Measurements from ENCODE around the gene CDPF1. TPM values are rescaled to one million over a fixed set of nuclear protein-coding genes. Genes with fewer than 3 reads are reported as not detected.
"Not testable (repeated sequence)": the region's sequence is repeated elsewhere in the genome, so short reads cannot be mapped to it uniquely, and the experiment has no call there.

CDPF1 gene
- total RNA-seq, 1 experiment from 2014 or later = 18.1 TPM

GRCh38 chr22:46226577-46226976 is 23.5 kb downstream of the CDPF1 start:
- no peak for DNase-seq (ENCODE audit: low read depth)

DNA sequence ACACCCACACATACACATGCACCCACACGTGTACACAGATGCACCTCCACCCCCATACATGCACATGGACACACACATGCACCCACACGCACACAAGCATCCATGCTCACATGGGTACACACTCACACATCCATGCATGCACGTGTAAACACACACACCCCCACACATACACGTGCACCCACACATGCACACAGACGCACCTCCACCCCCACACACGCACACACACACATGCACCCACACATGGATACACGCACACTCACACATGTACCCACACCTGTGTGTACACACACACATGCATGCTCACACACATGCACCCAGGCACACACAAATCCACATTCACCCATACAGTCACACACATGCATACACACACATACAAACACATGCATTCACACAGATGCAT is 24.5 kb downstream of the CDPF1 start:
- no peak for DNase-seq (ENCODE audit: low read depth)

DNA sequence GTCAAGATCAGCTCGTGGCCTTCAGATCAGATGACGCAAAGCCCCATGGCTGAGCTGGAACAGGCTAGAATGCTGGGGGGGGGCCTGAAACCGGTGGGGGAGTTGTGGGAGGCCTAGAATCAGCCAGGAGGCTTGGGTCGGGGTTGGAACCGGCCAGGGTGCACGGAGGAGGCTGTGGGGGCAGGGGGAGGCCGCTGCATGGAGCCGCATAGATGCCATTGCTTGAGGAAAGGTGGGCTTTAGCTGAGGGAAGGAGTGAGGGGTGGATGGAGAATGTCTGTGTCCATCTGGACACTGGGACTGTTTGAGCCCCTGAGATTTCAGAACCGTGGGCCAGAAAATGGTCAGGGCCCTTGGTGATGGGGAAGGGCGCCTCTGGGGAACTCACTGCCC is 25.2 kb downstream of the CDPF1 start:
- no peak for DNase-seq (ENCODE audit: low read depth)

GRCh38 chr22:46224044-46224897 is 25.8 kb downstream of the CDPF1 start:
- no peak for DNase-seq (ENCODE audit: low read depth)

GRCh38 chr22:46220921-46221320 is 29.2 kb downstream of the CDPF1 start:
- peak; percentile 12 for DNase-seq (ENCODE audit: low read depth)

- DNase-seq (ENCODE audit: low read depth) = no peak
Observed at GRCh38 chr22:46219636-46220035, 30.5 kb downstream of the CDPF1 start.

DNA sequence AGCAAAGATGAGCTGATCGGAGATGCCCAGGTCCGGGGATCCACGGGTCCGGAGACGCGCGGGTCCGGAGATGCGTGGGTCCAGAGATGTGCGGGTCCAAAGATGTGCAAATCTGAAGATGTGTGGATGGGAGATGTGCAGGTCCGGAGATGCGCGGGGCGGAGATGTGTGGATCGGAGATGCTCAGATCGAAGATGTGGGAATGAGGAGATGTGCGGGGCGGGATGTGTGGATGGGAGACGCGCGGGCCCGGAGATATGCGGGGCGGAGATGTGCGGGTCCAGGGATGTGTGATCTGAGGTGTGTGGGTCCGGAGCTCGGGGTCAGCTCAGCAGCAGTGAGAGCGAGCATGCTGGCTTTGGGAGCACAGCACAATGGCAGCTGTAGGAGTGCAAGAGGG is 35.5 kb downstream of the CDPF1 start:
- DNase-seq (ENCODE audit: low read depth) = no peak

GRCh38 chr22:46214149-46214548 is 35.9 kb downstream of the CDPF1 start:
- DNase-seq (ENCODE audit: low read depth) = no peak

- peak; percentile 20 for DNase-seq (ENCODE audit: low read depth)
Observed at GRCh38 chr22:46213052-46213451, 37.0 kb downstream of the CDPF1 start.

DNA sequence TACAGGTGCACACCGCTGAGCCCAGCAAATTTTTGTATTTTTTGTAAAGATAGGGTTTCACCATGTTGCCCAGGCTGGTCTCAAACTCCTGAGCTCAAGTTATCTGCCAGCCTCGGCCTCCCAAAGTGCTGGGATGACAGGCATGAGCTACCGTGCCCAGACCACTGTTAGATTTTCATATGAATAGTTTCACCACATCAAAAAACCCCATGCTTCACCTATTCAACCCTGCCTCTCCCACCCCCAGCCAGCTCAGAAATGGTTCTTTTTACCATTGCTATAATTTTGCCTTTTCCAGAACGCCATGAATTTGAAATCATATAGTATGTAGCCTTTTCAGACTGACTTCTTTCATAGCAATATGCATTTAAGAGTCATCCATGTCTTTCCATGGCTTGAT is 37.9 kb downstream of the CDPF1 start:
- no peak for DNase-seq (ENCODE audit: low read depth)

- DNase-seq (ENCODE audit: low read depth) = no peak
Observed at GRCh38 chr22:46209262-46209661, 40.8 kb downstream of the CDPF1 start.

DNA sequence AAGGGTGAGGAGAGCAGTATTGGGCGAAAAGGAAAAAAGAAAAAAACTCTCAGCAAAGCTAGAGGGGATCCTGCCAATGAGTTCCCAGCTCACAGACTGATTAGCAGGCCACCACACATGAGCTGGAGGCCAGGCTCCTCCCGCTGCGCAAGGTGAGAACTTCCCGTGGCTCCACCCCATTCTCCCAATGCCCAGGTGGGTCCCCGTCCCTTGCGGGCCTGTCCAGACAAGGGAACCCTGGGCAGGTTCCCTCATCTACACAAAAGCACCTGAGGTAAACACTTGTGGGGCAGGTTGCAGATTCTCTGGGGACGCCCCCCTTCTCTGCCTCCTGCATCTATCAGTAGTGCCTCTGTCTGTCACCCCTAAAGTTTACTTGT is 46.5 kb downstream of the CDPF1 start:
- DNase-seq (ENCODE audit: low read depth) = no peak

DNA sequence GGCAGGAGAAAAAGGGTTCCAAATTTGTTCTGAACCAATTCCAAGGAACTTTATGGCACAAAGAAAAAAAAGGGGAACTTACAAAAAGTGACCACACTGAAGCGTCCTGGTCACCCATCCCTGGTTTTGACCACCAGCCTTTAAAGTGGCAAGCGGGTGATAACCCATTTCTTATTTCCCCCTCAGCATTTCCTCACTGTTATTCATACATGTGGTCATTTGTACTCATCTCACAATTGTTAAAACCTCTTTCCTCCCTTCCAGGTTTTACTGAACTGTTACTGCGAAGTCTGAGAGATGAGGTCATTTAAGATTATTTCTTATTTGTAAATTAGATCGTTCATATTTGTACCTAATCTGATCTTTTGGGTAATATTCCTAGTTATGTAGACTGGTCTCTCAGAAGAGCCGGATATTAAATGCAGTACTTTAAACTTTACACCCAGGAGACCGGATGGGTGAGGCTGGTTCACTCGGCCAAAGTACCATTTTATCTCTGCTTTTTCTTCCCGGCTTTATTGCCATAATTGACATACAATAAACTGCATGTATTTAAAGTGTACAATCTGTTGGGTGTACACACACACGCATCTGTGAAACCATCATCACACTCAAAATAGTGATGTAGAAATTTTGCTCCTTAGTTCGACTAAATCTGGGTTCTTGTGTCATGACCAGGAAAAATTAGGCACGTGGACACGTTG is 47.0 kb downstream of the CDPF1 start:
- no peak for DNase-seq (ENCODE audit: low read depth)

DNA sequence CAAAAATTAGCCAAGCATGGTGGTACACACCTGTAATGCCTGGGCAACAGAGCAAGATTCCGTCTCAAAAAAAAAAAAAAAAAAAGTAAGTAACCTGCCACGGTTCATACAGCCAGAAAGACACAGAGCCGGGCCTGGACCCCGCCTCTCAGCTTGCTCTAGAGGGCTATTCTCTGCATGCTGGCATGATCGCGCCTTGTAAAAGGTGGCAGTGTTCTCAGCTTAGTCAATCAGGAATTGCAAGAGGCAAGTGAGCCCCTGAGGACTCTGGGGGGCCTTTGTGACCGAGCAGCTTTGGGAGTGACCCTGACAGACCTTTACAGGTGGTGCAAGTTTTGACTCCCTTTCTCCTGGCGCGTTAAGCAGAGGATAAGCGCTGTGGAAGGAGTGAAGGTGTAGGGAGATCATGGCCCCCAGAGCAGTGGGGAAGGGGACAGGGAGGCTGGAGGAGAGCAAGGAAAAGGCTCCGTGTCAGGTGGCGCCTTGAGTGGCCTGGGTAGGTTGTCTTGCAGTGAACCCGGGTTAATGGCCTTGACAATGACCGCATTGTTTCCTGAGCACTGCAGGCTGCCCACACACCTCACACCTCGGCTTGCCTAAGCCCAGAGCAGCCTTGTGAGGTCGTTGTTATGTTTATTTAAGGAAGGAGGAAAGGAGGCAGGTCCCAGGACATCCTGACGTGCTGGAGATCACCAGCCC is 48.9 kb downstream of the CDPF1 start:
- DNase-seq (ENCODE audit: low read depth) = no peak

DNA sequence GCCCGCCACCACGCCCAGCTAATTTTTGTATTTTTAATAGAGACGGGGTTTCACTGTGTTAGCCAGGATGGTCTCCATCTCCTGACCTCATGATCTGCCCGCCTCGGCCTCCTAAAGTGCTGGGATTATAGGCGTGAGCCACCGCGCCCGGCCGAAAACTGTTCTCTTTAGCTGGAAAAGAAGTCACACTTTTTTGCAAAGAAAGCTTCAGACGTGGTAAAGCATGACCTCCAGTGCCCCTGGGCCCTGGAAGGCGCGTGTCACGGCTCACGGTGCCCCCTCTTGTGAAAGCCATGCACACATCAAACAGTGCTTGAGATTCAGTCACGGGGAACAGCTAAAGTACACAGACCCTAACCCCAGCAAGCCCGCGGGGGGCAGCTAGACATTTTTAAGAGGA is 51.3 kb downstream of the CDPF1 start:
- not testable (repeated sequence) for DNase-seq (ENCODE audit: low read depth)

DNA sequence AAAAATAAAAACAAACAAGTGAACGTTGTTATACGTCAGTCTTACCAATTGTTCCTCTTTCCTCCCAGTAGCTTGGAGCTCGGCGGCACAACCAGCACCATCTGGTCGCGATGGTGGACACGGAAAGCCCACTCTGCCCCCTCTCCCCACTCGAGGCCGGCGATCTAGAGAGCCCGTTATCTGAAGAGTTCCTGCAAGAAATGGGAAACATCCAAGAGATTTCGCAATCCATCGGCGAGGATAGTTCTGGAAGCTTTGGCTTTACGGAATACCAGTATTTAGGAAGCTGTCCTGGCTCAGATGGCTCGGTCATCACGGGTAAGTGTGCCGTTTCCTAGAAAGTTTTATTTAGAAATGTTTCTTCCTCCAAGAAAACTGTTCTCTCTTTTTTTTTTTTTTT is 51.8 kb downstream of the CDPF1 start:
- no peak for DNase-seq (ENCODE audit: low read depth)

DNA sequence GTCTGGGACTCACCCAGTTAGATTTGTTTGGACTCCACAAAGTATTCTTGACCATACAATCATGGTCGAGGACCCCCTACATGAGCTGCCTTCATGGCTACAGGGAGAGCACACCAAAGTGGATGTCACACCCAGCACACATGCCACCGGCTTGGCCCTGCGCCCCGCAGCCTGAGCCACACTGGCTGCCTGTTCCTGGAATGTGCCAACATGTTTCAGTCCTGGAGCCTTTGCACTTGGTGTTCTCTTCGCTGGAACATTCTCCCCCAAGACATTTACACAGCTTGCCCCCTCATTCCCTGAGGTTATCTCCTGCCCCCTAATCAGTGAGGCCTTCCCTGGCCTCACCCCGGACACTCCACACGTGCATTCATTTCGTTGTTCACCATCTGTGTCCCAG is 53.8 kb downstream of the CDPF1 start:
- no peak for DNase-seq (ENCODE audit: low read depth)

DNA sequence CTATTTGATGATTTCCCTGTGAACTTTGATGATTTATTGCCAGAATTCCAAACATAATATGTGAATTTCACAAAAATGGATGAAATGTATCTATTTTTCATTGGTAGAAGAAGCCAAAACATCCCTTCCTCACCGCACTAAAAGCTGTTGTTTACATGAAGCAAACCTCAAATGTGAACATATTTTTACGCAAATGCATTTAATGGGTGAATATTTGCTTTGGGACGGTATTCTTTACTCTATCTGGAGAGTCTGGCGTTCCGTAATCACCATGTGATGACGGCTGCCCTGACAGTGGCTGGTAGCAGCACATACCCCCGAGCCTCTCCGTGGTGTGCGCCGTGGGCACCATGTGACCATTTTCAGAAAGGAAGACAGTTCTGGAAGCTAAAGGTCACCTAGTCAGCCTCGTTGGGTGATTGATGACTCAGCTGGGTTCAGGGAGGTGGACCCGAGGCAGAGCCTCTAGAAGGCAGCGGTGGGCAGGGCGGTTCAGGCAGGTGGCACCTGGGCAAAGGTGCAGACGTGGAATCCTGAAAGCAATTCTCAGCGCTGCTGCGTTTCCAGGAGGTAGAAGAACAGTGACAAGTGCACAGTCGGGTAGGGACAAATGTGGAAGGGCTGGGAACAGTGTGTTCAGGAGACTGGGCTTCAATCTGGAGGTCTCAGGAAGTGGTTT is 54.5 kb downstream of the CDPF1 start:
- no peak for DNase-seq (ENCODE audit: low read depth)

Measured in HT1080 (cell line).